Measurements from ENCODE around the gene UTS2B. TPM values are rescaled to one million over a fixed set of nuclear protein-coding genes. Genes with fewer than 3 reads are reported as not detected.

The UTS2B gene
- total and polyA plus RNA-seq, 9 of the 15 experiments (the other 6 are each of a cell fraction or from before 2014, with no cell fraction given): 0.06 TPM; not detected in 8

GRCh38 chr3:191372122-191372521, 41.8 kb upstream of the UTS2B start:
- no peak for TF ChIP-seq HCFC1 (IDR thresholded peaks at IDR 0.05; ENCODE audit: low read depth, low read length)
- no peak for TF ChIP-seq TFAM (CRISPR knock-in tag; conservative IDR thresholded peaks at IDR 0.05)
- TF ChIP-seq CEBPB (tag; IDR thresholded peaks at IDR 0.05): no peak
- TF ChIP-seq SIX5 (IDR thresholded peaks at IDR 0.05; ENCODE audit: borderline replicate concordance in 1 of 2, insufficient read depth in 1 of 2, low read depth in 1 of 2, low read length in 2 of 2): no peak
- TF ChIP-seq ZBTB11 (CRISPR knock-in tag; IDR thresholded peaks at IDR 0.05): no peak
- intact Hi-C loops (cut with micrococcal nuclease): no loop called here
- Histone ChIP-seq H3K36me3 (ENCODE audit: control insufficient read depth, insufficient read depth, low read length) (peaks cover 41% of the 10 kb centered on the region; the same call in 2 of the 3 replicates), H3K4me2 (ENCODE audit: insufficient read depth, low read length) (no peak overlapping the region), H3K79me2 (ENCODE audit: control insufficient read depth, insufficient read depth, low read length) (no peaks in the 10 kb centered on the region), H4K20me1 (replicated peaks; ENCODE audit: control insufficient read depth, insufficient read depth, low read length) (no peaks in the 10 kb centered on the region), H3K4me1 (replicated peaks in 1 of 2; ENCODE audit: control insufficient read depth in 2 of 2, insufficient read depth in 2 of 2, low read length in 2 of 2) (no peaks in the 10 kb centered on the region; a peak in 1 of 5 replicates), H3K4me3 (no peak overlapping the region), H3K27me3 (ENCODE audit: control insufficient read depth in 2 of 2, insufficient read depth in 2 of 2, low read length in 2 of 2) (no peaks in the 10 kb centered on the region), H3K9me1 (ENCODE audit: control insufficient read depth, insufficient read depth, low read length) (no peaks in the 10 kb centered on the region), H3K9ac (ENCODE audit: insufficient read depth in 1 of 2, low read depth in 2 of 2, low read length in 2 of 2) (no peak overlapping the region), H2AFZ (ENCODE audit: low read depth, low read length) (no peak overlapping the region), H3K27ac (ENCODE audit: extremely low read depth, low read depth, low read length) (no peak overlapping the region), H3K9me3 (replicated peaks; ENCODE audit: control insufficient read depth, insufficient read depth, low read depth, low read length) (no peaks in the 10 kb centered on the region)
- CTCF ChIA-PET (ENCODE audit: low intra/inter-chr PET ratio): no interaction called here
- FAIRE-seq (no peak), DNase-seq (ENCODE audit: extremely low read depth in 1 of 4, low spot score in 3 of 4) (no peak), ATAC-seq (no peak)
- WGBS (ENCODE audit: insufficient coverage, low coverage, missing lambda C conversion rate): 83% methylated on average over 2 of the region's 2 CpGs
- in situ Hi-C loops (cut with MboI): no loop called here
- POLR2A ChIA-PET: no interaction called here
- BruUV-seq (replicated peaks): no TSS peak

Measured in K562 (cell line).